GM18526 (cell line): Measurements from ENCODE around the gene AIMP1.

ENCODE experiments used
- POLR2A ChIP-seq: IDR thresholded peaks from 3 replicates; pipeline ENCODE4 v1.6.1; 2011; ENCODE audit not compliant: insufficient read length; ENCODE audit errors: extremely low read depth

The AIMP1 gene

DNA sequence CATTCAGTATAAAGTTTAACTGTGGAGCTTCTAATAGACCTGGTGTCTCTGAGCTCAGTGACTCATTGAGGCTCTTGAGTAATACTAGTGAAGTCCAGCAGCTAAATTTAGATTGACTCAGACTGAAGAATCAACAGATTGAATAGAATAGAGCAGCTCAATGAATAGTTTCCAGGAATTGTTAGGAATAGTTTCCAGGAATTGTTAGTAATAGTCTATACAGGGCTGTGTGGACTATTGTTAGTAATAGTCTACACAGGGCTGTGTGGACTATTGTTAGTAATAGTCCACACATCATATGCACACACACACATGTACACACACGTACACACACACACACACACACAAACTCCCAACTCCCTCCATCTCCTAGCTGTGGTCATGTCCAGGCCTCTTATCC lies 49.3 kb downstream of the AIMP1 start:
- no peak for TF ChIP-seq POLR2A

DNA sequence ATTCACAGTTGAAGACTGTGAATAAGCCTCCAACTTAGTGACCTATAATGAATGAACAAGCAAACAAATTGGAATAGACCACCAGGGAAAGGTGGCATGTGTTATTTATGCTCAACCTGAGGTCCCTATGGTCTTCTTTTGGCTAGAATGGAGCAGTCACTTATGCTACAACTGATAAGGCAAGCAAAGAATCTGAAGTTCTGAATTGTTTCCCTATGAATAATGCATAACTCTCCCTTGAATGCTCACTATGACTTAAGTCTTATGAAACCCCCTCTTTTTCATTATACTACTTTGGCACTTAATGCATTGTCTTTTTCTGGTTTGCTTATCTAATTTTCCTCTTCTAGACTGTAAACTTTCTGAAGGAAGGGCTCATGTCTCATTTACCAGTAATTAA lies 49.7 kb downstream of the AIMP1 start:
- TF ChIP-seq POLR2A: no peak

DNA sequence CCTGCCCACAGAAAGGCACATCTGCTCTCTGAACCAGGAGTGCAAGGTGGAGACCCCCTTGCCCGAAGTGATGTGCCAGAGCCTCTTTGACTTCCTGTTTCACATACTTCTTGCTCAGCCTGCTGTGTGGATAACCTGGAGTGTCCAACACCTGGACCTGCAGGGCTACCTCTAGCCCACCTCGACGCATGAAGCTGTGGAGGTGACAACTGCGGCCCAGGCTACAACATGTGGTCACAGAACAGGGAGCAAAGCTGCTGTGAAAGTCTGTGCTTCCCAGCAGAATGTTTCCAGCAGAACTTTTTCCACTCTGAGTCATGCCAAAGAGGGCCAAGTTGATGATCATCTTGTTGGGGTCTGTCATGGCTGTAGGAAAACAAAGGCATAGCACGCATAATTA lies 50.7 kb downstream of the AIMP1 start:
- no peak for TF ChIP-seq POLR2A

DNA sequence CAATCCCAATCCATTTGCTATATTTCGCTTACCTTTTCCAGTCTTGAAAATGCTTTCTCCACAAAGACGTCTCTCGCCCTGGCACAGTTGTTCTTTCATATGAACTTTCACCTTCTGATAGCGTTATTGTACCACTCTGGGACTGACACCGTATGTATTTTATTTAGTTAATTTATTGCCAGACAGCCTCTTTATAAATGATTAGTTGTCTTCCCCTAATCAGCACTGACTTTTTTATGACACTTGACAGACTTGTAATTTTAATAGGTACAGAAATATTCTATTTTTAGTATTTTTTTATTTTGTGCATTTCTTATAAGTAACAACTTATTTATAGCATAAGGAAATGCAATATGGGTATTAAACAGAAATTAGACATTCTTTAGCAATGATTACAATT lies 52.3 kb downstream of the AIMP1 start, which contains the start of gene GIMD1:
GIMD1 (minus strand) TSS at position 101 of the 400 bp plus-strand sequence. CDS start 1,343 bp downstream, outside the sequence.
- TF ChIP-seq POLR2A: no peak

DNA sequence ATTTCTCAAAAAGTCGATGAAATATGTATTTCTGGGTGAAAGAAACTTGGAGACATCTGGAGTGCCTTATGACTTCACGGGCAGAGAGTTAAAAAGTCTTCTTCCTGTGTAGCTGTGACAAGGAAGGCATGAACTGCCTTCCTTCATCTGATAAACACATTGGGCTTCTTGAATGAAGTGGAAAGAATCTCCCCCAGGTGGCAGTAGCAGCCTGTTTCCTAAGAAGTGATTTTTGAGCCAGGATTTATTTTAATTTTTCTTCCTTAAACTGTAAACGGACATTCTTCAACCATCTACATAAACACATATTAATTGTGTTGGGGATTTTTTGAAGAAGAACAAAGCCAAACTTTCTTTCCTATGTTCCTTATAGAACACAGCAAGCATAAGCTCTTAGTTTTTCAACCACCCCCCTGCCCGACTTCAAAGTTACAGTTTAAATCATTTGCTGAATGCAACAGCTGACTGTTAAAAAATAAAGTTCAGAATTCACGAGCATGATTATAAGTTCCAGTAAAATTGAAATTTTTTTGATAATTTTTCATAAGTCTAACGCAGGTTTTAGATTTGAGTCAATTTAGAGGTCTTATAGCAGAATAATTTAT lies 53.2 kb downstream of the AIMP1 start:
- no peak for TF ChIP-seq POLR2A

DNA sequence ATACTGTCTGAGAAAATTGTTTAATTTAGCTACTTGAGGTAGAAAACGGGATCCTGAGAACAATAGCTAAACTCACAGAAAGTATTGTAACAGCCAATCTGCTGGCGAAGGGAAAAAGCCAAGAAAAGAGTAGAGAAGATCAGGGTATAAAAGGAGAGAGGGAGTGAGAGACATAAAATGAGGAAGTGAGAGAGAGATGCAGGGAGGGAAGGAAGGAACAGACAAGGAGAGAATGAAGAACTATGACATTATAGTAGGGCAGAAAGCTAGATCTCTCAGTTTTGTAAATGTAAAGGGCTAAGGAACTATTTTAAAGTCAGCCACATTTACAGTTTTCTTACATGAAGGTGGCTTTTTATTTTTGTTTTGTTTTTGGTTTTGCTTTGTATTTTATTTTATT lies 53.9 kb downstream of the AIMP1 start:
- no peak for TF ChIP-seq POLR2A

DNA sequence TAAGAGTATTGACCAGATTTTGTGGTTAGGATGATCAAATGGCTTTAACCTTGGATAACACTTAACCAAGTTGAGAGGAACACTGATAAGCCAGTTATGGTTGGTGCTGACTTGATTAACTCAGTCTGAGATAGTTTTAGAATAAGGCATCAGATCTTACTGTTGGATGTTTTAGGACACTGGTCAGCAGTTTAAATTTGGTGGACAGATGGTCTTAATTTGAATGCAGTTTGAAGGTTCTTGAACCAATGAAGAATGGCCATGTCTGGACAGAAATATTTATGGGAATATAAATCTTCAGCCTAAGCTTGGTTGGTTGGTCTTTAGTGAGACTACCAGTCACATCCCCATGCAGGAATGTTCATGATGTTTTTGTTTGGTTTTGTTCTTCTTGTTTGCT lies 54.8 kb downstream of the AIMP1 start:
- TF ChIP-seq POLR2A: no peak

DNA sequence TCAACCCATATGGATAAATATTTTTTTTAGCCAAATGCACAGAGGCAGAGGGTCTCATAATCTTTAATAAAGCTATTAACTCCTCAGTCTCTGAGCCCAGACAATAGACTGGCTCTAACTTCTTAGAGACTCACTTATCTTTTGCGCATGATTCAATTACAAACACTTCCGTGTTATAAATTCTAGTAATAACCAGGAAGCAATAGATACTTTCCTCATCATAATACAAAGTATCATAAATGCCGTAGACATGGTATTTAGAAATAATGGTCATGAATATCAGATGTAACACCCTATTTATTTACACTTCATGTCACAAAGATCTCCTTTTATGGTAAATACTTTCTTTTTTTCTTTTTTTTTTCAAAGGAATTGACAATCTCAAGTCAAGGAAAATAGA lies 56.7 kb downstream of the AIMP1 start:
- no peak for TF ChIP-seq POLR2A

DNA sequence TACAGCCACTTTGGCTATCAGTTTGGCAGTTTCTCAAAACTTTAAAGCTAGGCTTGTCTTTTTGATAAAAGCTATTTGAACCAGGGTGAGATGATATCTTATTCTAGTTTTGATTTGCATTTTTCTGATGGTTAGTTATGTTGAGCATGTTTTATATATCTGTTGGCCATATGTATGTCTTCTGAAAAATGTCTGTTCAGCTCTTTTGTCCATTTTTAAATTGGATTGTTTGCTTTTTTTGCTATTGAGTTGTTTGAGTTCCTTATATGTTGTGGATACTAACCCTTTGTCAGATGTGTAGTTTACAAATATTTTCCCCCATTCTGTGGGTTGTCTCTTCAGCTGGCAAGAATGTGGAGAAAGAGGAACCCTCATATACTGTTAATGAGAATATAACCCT lies 63.8 kb downstream of the AIMP1 start:
- no peak for TF ChIP-seq POLR2A

DNA sequence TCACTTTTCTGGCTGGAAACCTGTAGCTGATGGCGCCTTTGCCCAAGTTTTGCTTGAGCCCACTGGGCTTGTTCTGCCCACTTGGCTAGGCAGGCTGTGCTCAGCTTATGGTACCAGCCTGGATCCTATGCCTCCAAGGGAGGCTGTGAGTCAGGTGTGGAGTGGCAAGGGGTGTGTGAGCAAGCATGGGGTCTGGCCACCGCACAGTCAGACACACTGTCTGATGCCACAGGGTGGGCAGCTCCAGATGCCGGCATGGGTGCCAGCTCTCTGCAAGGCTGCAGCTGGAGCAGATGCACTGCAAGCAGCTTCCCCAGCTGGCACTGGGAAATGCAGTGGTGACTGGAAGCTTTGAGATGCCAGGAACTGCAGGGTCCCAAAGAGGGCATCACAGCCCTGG lies 68.5 kb downstream of the AIMP1 start:
- TF ChIP-seq POLR2A: no peak

DNA sequence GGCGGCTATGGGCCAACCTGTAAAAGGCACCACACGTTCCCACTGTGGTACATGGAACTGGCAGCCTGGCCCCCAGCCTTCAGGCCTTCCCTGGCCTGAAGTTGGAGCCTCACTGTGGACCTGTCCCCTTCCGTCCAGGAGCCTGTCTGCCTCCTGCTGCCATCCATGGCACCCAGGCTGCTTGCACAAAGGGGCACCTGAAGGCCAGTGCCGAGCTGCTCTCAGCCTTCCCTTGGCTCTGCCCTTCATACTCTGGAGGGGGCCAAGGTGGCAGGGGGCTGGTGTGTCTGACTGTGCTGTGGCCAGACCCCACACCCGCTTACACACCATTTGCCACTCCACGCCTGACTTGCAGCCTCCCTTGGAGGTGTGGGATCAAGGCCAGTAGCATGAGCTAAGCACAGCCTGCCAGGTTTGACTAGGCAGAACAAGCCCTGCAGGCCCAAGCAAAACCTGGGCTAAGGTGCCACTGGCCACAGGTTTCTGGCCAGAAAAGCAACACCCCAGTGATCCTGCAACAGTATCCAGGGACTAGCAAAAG lies 69.6 kb downstream of the AIMP1 start:
- TF ChIP-seq POLR2A: no peak

DNA sequence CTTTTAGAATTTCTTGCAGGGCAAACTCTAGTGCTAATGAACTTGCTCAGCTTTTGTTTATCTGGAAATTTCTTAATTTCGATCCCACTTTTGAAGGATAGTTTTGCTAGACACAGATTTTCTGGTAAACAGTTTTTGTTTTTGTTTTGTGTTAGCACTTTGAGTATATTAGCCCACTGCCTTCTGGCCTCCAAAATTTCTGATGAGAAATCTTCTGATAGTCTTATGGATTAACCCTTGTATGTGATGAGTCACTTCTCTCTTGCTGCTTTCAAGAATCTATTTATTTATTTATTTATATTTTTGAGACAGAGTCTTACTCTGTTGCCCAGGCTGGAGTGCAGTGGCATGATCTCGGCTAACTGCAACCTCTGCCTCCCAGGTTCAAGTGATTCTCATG lies 79.2 kb downstream of the AIMP1 start:
- no peak for TF ChIP-seq POLR2A
